Measurements from ENCODE around the gene VTCN1. TPM values are rescaled to one million over a fixed set of nuclear protein-coding genes. Genes with fewer than 3 reads are reported as not detected.

Gene VTCN1
- polyA plus RNA-seq, 1 donor, result 0.22 TPM

GRCh38 chr1:117093870-117094621 lies 116.7 kb downstream of the VTCN1 start:
- no peak for DNase-seq

Other genes with a start within 250 kb of the VTCN1 start
- 7.9 TPM for gene CD101, start 209.2 kb downstream of the VTCN1 start, polyA plus RNA-seq (ENCODE audit: insufficient read length)
- gene TTF2, start 150.6 kb downstream of the VTCN1 start, polyA plus RNA-seq (ENCODE audit: insufficient read length), result 11.0 TPM
- gene TRIM45, start 89.2 kb downstream of the VTCN1 start, polyA plus RNA-seq (ENCODE audit: insufficient read length), result 19.6 TPM
- 24.6 TPM for gene MAN1A2, start 156.5 kb upstream of the VTCN1 start, polyA plus RNA-seq (ENCODE audit: insufficient read length)